CD14-positive monocyte (primary cell): ENCODE results near the gene MS4A5. TPM values are rescaled to one million over a fixed set of nuclear protein-coding genes. Genes with fewer than 3 reads are reported as not detected.
A peak's percentile ranks its signal among the peaks of the same experiment; 100 is the strongest.

Source experiments
- DNase-seq, 3 donors: peaks; one replicate each; pipeline ENCODE4 v3.0.0-alpha.2; 2011 to 2022
- H2AFZ ChIP-seq: 2 replicates; pipeline ENCODE4 v1.6.0; 2012; ENCODE audit warnings: mild to moderate bottlenecking, low read depth, low read length, inconsistent platforms; ENCODE audit not compliant: insufficient read depth, poor library complexity, severe bottlenecking
- H3K27ac ChIP-seq, 2 donors: 1 replicate in 1 of 2; 2 replicates in 1 of 2; pipeline ENCODE4 v1.5.1; 2012 to 2013; ENCODE audit warnings: low read length in 2 of 2, control low read depth in 1 of 2, inconsistent platforms in 1 of 2, low read depth in 1 of 2, mild to moderate bottlenecking in 1 of 2
- H3K27me3 ChIP-seq, 2 donors: one replicate each; pipeline versions ENCODE4 v1.6.0 to v1.6.1; 2011 to 2013; ENCODE audit warnings: low read length in 2 of 2; ENCODE audit not compliant: control insufficient read depth in 2 of 2, insufficient read depth in 2 of 2
- H3K36me3 ChIP-seq, 2 donors: replicated peaks in 1 of 2; 1 replicate in 1 of 2; 2 replicates in 1 of 2; pipeline versions ENCODE4 v1.5.1 to v1.6.1; 2012 to 2013; ENCODE audit warnings: low read length in 2 of 2, control low read depth in 1 of 2, inconsistent platforms in 1 of 2, mild to moderate bottlenecking in 1 of 2; ENCODE audit not compliant: insufficient read depth in 2 of 2, control insufficient read depth in 1 of 2
- H3K4me1 ChIP-seq, 2 donors: 1 replicate in 1 of 2; 2 replicates in 1 of 2; pipeline versions ENCODE4 v1.5.1 to v1.6.1; 2012 to 2013; ENCODE audit warnings: low read length in 2 of 2, control low read depth in 1 of 2, inconsistent platforms in 1 of 2, mild to moderate bottlenecking in 1 of 2, moderate library complexity in 1 of 2; ENCODE audit not compliant: insufficient read depth in 2 of 2, control insufficient read depth in 1 of 2
- H3K4me2 ChIP-seq: replicated peaks from 2 replicates; pipeline ENCODE3; 2012; ENCODE audit warnings: low read length, moderate library complexity, mild to moderate bottlenecking; ENCODE audit not compliant: poor library complexity, severe bottlenecking; ENCODE audit errors: extremely low read depth
- H3K4me3 ChIP-seq, 3 experiments: fragments of 200-600 bp in 1 of 3; sonication (generic) in 1 of 3; replicated peaks in 1 of 3; 1 replicate in 2 of 3; 2 replicates in 1 of 3; pipeline ENCODE4 v1.5.1; 2011 to 2013; ENCODE audit warnings: low read length in 3 of 3, mild to moderate bottlenecking in 3 of 3, control low read depth in 2 of 3, low read depth in 2 of 3, inconsistent platforms in 1 of 3, moderate library complexity in 1 of 3
- H3K79me2 ChIP-seq: 2 replicates; pipeline ENCODE4 v1.6.0; 2012; ENCODE audit warnings: mild to moderate bottlenecking, control low read depth, inconsistent platforms, low read length, moderate library complexity; ENCODE audit not compliant: insufficient read depth
- H3K9ac ChIP-seq: 2 replicates; pipeline ENCODE4 v1.6.0; 2017; ENCODE audit warnings: low read length, mild to moderate bottlenecking; ENCODE audit not compliant: insufficient read depth, poor library complexity, severe bottlenecking
- H3K9me3 ChIP-seq, 2 donors: replicated peaks in 1 of 2; 1 replicate in 1 of 2; 2 replicates in 1 of 2; pipeline versions ENCODE4 v1.5.1 to v1.6.1; 2012 to 2013; ENCODE audit warnings: low read length in 2 of 2, control low read depth in 1 of 2; ENCODE audit not compliant: control insufficient read depth in 1 of 2, insufficient read depth in 1 of 2
- H4K20me1 ChIP-seq: 2 replicates; pipeline ENCODE4 v1.6.0; 2012; ENCODE audit warnings: mild to moderate bottlenecking, low read length, control low read depth, moderate library complexity; ENCODE audit not compliant: insufficient read depth
- H3K27ac Mint-ChIP-seq, 7 donors: one replicate each; pipeline ENCODE4 v1.8.0; 2020; ENCODE audit warnings: mild to moderate bottlenecking in 7 of 7, mixed read lengths in 7 of 7, moderate library complexity in 6 of 7, inconsistent platforms in 2 of 7
- H3K27me3 Mint-ChIP-seq, 3 donors: one replicate each; pipeline ENCODE4 v1.8.0; 2021 to 2022; ENCODE audit warnings: low read depth in 3 of 3, mild to moderate bottlenecking in 3 of 3, mixed read lengths in 3 of 3, moderate library complexity in 3 of 3, inconsistent platforms in 1 of 3
- H3K36me3 Mint-ChIP-seq, 2 donors: one replicate each; pipeline ENCODE4 v1.8.0; 2020; ENCODE audit warnings: mixed read lengths in 2 of 2, inconsistent platforms in 1 of 2, mild to moderate bottlenecking in 1 of 2
- H3K4me1 Mint-ChIP-seq: one replicate; pipeline ENCODE4 v1.8.0; 2020; ENCODE audit warnings: mild to moderate bottlenecking, mixed read lengths
- H3K4me3 Mint-ChIP-seq, 2 donors: one replicate each; pipeline ENCODE4 v1.8.0; 2020; ENCODE audit warnings: mild to moderate bottlenecking in 2 of 2, mixed read lengths in 2 of 2, moderate library complexity in 1 of 2
- H3K9me3 Mint-ChIP-seq, 7 donors: one replicate each; pipeline ENCODE4 v1.8.0; 2020 to 2022; ENCODE audit warnings: mixed read lengths in 7 of 7, mild to moderate bottlenecking in 6 of 7, moderate library complexity in 6 of 7, inconsistent platforms in 2 of 7
- WGBS: methylation state at CpG from one replicate; pipeline ENCODE4 v1.1.5; 2013; ENCODE audit warnings: missing lambda C conversion rate; ENCODE audit not compliant: insufficient coverage; 5-methylcytosine and 5-hydroxymethylcytosine counted together
- intact Hi-C, 2 donors: fragments of 100-400 bp; cut with micrococcal nuclease; formaldehyde crosslinking; loops; one replicate each; pipeline versions ENCODE4 v1.15.0 to v1.15.1; 2023
- polyA plus RNA-seq, 3 donors: library from polyadenylated mRNA; depleted of rRNA in 1 of 3; unstranded in 2 of 3; stranded (reverse) in 1 of 3; fragments of 300-500 nt in 2 of 3; fragments of >200 nt in 1 of 3; fragmentation: Illumina TruSeq in 2 of 3; gene quantifications; 1 replicate in 2 of 3; 2 replicates in 1 of 3; pipeline ENCODE4 v1.2.3, GENCODE V29; 2012 to 2021
- TF ChIP-seq, protein P1 (sequence below): fragments of 200-600 bp; IDR thresholded peaks from one replicate; pipeline ENCODE4 v1.8.0; 2022; ENCODE audit warnings: antibody characterized with exemption, mild to moderate bottlenecking

The MS4A5 gene
- polyA plus RNA-seq, 3 donors: not detected

DNA sequence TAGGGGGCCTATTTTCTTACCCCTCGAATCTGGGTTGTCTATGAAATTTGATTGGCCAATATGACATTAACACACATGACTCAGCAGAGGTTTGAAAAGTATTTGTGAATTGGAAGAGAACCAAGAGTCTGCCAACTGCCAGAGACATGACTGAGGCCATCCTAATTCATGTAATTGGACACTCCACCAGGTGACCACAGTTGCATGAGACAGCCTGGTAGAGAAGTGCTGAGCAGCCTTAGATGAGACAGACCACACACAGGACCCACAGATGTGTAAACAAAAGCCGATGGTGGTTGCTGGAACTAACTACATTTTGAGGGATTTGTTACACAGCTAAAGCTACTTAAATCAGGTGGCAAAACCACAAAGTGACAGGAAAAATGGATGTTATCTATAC, 855 bp upstream of the MS4A5 start:
- Mint-ChIP-seq H3K27me3 (peaks cover 0 to 2% (median 0%) of the 10 kb centered on the region in 3 donors), H3K4me1 (peaks cover 14% of the 10 kb centered on the region), H3K9me3 (peaks cover 0 to 3% (median 0%) of the 10 kb centered on the region in 7 donors), H3K4me3 (no peak overlapping the region), H3K36me3 (no peaks in the 10 kb centered on the region), H3K27ac (peak overlapping the region in 1 of 7 donors; percentile 25)
- H3K4me1 ChIP-seq: no peaks in the 10 kb centered on the region
- H3K4me2 ChIP-seq: no peak overlapping the region
- intact Hi-C loops: no loop called here
- H3K79me2 ChIP-seq: no peaks in the 10 kb centered on the region
- TF ChIP-seq, protein P1, sequence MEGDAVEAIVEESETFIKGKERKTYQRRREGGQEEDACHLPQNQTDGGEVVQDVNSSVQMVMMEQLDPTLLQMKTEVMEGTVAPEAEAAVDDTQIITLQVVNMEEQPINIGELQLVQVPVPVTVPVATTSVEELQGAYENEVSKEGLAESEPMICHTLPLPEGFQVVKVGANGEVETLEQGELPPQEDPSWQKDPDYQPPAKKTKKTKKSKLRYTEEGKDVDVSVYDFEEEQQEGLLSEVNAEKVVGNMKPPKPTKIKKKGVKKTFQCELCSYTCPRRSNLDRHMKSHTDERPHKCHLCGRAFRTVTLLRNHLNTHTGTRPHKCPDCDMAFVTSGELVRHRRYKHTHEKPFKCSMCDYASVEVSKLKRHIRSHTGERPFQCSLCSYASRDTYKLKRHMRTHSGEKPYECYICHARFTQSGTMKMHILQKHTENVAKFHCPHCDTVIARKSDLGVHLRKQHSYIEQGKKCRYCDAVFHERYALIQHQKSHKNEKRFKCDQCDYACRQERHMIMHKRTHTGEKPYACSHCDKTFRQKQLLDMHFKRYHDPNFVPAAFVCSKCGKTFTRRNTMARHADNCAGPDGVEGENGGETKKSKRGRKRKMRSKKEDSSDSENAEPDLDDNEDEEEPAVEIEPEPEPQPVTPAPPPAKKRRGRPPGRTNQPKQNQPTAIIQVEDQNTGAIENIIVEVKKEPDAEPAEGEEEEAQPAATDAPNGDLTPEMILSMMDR: no peak
- peak overlapping the region; percentile 34 for H2AFZ ChIP-seq
- no peaks in the 10 kb centered on the region for H4K20me1 ChIP-seq
- WGBS: 20% methylated on average over 1 of the region's 2 CpGs
- H3K9ac ChIP-seq: no peak overlapping the region
- DNase-seq: peak in 1 of 3 donors; percentile 7
- H3K27ac ChIP-seq: no peak overlapping the region
- H3K9me3 ChIP-seq: no peaks in the 10 kb centered on the region
- no peaks in the 10 kb centered on the region for H3K36me3 ChIP-seq
- peaks cover 0 to 2% of the 10 kb centered on the region in 2 donors for H3K27me3 ChIP-seq
- H3K4me3 ChIP-seq: no peak overlapping the region

DNA sequence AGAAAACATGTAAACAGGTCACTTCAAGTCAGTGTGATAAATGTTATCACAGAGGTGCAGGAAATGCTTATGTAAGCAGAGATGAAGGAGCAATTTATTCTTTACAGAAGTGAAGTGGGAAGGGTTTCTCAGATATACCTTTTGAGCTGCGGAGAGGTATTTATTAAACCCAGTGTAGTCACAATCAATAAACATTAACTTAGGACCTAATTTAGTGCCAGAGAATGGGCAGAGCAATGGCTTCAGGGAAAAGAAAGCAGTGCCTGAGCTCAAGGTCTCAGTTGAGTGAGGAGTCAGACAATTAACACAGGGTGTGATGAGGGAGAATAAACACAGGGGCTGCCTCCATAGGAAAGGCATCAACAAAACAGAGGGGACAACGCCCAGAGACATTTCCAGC, 1.9 kb downstream of the MS4A5 start:
- no peak overlapping the region for H3K9ac ChIP-seq
- H3K79me2 ChIP-seq: no peaks in the 10 kb centered on the region
- no peak overlapping the region for H3K4me3 ChIP-seq
- H3K9me3 ChIP-seq: no peaks in the 10 kb centered on the region
- H3K27ac Mint-ChIP-seq: no peak overlapping the region
- peaks cover 0 to 3% (median 0%) of the 10 kb centered on the region in 7 donors for H3K9me3 Mint-ChIP-seq
- H2AFZ ChIP-seq: no peak overlapping the region
- intact Hi-C loops: no loop called here
- no peaks in the 10 kb centered on the region for H3K4me1 ChIP-seq
- no peaks in the 10 kb centered on the region for H4K20me1 ChIP-seq
- no peak overlapping the region for H3K4me3 Mint-ChIP-seq
- 100% methylated on average over 1 of the region's 2 CpGs for WGBS
- no peak for DNase-seq
- H3K4me2 ChIP-seq: no peak overlapping the region
- TF ChIP-seq, protein P1: no peak
- no peak overlapping the region for H3K27ac ChIP-seq
- no peaks in the 10 kb centered on the region for H3K36me3 ChIP-seq
- no peaks in the 10 kb centered on the region for H3K36me3 Mint-ChIP-seq
- peaks cover 0 to 2% of the 10 kb centered on the region in 2 donors for H3K27me3 ChIP-seq
- H3K27me3 Mint-ChIP-seq: peaks cover 0 to 4% (median 0%) of the 10 kb centered on the region in 3 donors
- peaks cover 16% of the 10 kb centered on the region for H3K4me1 Mint-ChIP-seq
